CD8-positive, alpha-beta memory T cell (primary cell): ENCODE measurements around the gene EME2. TPM values are rescaled to one million over a fixed set of nuclear protein-coding genes. Genes with fewer than 3 reads are reported as not detected.
A peak's percentile ranks its signal among the peaks of the same experiment; 100 is the strongest.

ENCODE experiments used
- CTCF ChIA-PET: fragments of 350-600 bp; sonication (Branson Sonifier 250); formaldehyde crosslinking; loops from one replicate; lab custom pipeline; 2021; ENCODE audit warnings: antibody characterized with exemption; lab: Charles Lee
- POLR2A ChIA-PET: fragments of 350-600 bp; sonication (Branson Sonifier 250); formaldehyde crosslinking; loops from one replicate; lab custom pipeline; 2021; ENCODE audit warnings: antibody characterized with exemption; lab: Charles Lee
- DNase-seq, 5 donors: peaks; one replicate each; pipeline versions ENCODE4 v3.0.0 to v3.0.0-alpha.2; 2020 to 2022; ENCODE audit warnings: mixed read lengths in 1 of 5
- H3K27ac ChIP-seq: one replicate; pipeline ENCODE4 v1.7.0; 2013; ENCODE audit warnings: low read depth, mild to moderate bottlenecking, low read length, moderate library complexity
- H3K27me3 ChIP-seq: 2 replicates; pipeline ENCODE4 v1.7.0; 2013; ENCODE audit warnings: low read length, mild to moderate bottlenecking; ENCODE audit not compliant: insufficient read depth, poor library complexity, severe bottlenecking
- H3K36me3 ChIP-seq: 2 replicates; pipeline ENCODE4 v1.7.0; 2013; ENCODE audit warnings: mild to moderate bottlenecking, low read length, moderate library complexity; ENCODE audit not compliant: insufficient read depth
- H3K4me1 ChIP-seq: 2 replicates; pipeline ENCODE4 v1.7.0; 2013; ENCODE audit warnings: mild to moderate bottlenecking, low read length, moderate library complexity; ENCODE audit not compliant: insufficient read depth
- H3K4me3 ChIP-seq: 2 replicates; pipeline ENCODE4 v1.7.0; 2013; ENCODE audit warnings: mild to moderate bottlenecking, low read length
- H3K9me3 ChIP-seq: 2 replicates; pipeline ENCODE4 v1.7.0; 2013; ENCODE audit warnings: mild to moderate bottlenecking, low read length
- H3K27ac Mint-ChIP-seq, 8 donors: one replicate each; pipeline ENCODE4 v1.8.0; 2020 to 2021; ENCODE audit warnings: mixed read lengths in 8 of 8, mild to moderate bottlenecking in 6 of 8, inconsistent platforms in 3 of 8, moderate library complexity in 3 of 8
- H3K27me3 Mint-ChIP-seq, 2 donors: one replicate each; pipeline ENCODE4 v1.8.0; 2020 to 2021; ENCODE audit warnings: mixed read lengths in 2 of 2, mild to moderate bottlenecking in 1 of 2, moderate library complexity in 1 of 2
- H3K36me3 Mint-ChIP-seq, 3 donors: one replicate each; pipeline ENCODE4 v1.8.0; 2020 to 2021; ENCODE audit warnings: mixed read lengths in 3 of 3, inconsistent platforms in 1 of 3, mild to moderate bottlenecking in 1 of 3
- H3K4me1 Mint-ChIP-seq, 3 donors: one replicate each; pipeline ENCODE4 v1.8.0; 2020 to 2021; ENCODE audit warnings: mixed read lengths in 3 of 3, inconsistent platforms in 1 of 3, mild to moderate bottlenecking in 1 of 3
- H3K4me3 Mint-ChIP-seq, 7 donors: one replicate each; pipeline ENCODE4 v1.8.0; 2020 to 2021; ENCODE audit warnings: mixed read lengths in 7 of 7, mild to moderate bottlenecking in 6 of 7, moderate library complexity in 4 of 7, inconsistent platforms in 2 of 7
- H3K9me3 Mint-ChIP-seq, 5 donors: one replicate each; pipeline ENCODE4 v1.8.0; 2020 to 2022; ENCODE audit warnings: mixed read lengths in 5 of 5, mild to moderate bottlenecking in 3 of 5, moderate library complexity in 2 of 5, inconsistent platforms in 1 of 5
- polyA plus RNA-seq: library from polyadenylated mRNA; unstranded; fragments of 300-500 nt; fragmentation: Illumina TruSeq; gene quantifications from one replicate; pipeline ENCODE4 v1.2.3, GENCODE V29; 2021
- total RNA-seq, 2 experiments: library from RNA; stranded (reverse); gene quantifications; one replicate each; pipeline ENCODE4 v1.2.3, GENCODE V29; 2021

EME2 gene
- total and polyA plus RNA-seq, 3 experiments from 2014 or later = 1.6 to 21.6 (median 21.0) TPM

GRCh38 chr16:1769402-1770300, 3.0 kb upstream of the EME2 start:
- Histone ChIP-seq H3K36me3 (peaks cover 7% of the 10 kb centered on the region), H3K4me3 (no peak overlapping the region), H3K9me3 (no peaks in the 10 kb centered on the region), H3K4me1 (peaks cover 16% of the 10 kb centered on the region), H3K27ac (no peak overlapping the region), H3K27me3 (no peaks in the 10 kb centered on the region)
- Mint-ChIP-seq H3K4me1 (peaks cover 8 to 25% (median 15%) of the 10 kb centered on the region in 3 donors), H3K27me3 (no peaks in the 10 kb centered on the region), H3K9me3 (no peaks in the 10 kb centered on the region), H3K36me3 (peaks cover 0 to 46% (median 0%) of the 10 kb centered on the region in 3 donors), H3K4me3 (peak overlapping the region; percentile 19 to 98 (median 76)), H3K27ac (peak overlapping the region in 4 of 8 donors; percentile 24 to 84 (median 65))
- POLR2A ChIA-PET = interaction anchor here (0.5 to 3.7 kb wide), 4 partner anchors 13 to 1088 kb away, joined by 3 to 19 read pairs (median 4); partner anchors contain the start of genes MAPK8IP3, NUBP2 and SPSB3
- no peak for DNase-seq
- CTCF ChIA-PET = interaction anchor here (1.6 to 1.8 kb wide), 2 partner anchors 13 to 64 kb away, joined by 4 to 6 read pairs; partner anchors contain the start of genes MAPK8IP3, NUBP2 and SPSB3

- Mint-ChIP-seq H3K9me3 (no peaks in the 10 kb centered on the region), H3K27me3 (no peaks in the 10 kb centered on the region), H3K4me1 (peaks cover 8 to 30% (median 18%) of the 10 kb centered on the region in 3 donors), H3K4me3 (peak overlapping the region; percentile 73 to 98 (median 84)), H3K36me3 (peaks cover 0 to 38% (median 0%) of the 10 kb centered on the region in 3 donors), H3K27ac (peak overlapping the region in 4 of 8 donors; percentile 50 to 86 (median 65))
- DNase-seq = peak in 4 of 5 donors; percentile 41 to 66 (median 50)
- ChIA-PET POLR2A (interaction anchor here (0.5 to 4.0 kb wide), 5 partner anchors 12 to 1089 kb away, joined by 3 to 52 read pairs (median 5); partner anchors contain the start of genes MAPK8IP3, NUBP2 and SPSB3), CTCF (interaction anchor here (1.6 to 1.8 kb wide), 2 partner anchors 12 to 65 kb away, joined by 4 to 6 read pairs; partner anchors contain the start of genes MAPK8IP3, NUBP2 and SPSB3)
- H3K27ac ChIP-seq = no peak overlapping the region
- no peaks in the 10 kb centered on the region for H3K9me3 ChIP-seq
- peaks cover 21% of the 10 kb centered on the region for H3K4me1 ChIP-seq
- peak overlapping the region; percentile 96 for H3K4me3 ChIP-seq
- H3K36me3 ChIP-seq = peaks cover 6% of the 10 kb centered on the region
- H3K27me3 ChIP-seq = no peaks in the 10 kb centered on the region
Observed at GRCh38 chr16:1770328-1771187, 2.1 kb upstream of the EME2 start.

DNA sequence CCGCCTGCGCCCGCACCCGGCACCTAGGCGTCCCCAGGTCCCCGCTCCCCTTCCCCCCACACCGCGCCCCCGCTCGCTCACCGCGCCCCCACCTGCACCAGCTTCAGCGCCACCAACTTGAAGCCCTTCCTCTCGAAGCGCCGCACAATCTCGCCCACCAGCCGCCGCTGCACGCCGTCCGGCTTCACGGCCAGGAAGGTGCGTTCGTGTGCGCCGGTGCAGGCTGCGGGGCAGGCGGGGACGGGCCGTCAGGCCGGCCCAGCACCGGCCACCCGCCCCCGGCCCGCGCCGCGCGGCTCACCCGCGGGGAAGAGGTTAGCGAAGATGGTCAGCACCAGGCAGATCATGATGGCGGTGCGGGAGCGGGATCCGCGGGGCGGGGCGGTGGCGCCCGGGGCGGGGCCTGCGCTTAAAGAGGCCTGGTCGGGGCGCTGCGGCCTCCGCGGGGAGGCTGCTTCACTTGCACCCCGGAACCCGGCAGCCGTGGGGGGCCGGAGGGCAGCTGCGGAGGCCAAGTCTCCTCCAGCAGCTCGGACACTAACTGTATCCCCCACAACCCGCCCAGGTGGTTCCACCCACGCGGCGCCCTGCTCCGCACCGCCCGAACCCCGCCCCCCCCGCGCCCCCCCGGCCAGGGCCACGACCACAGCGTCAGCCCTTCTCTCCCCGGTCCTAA, 1.3 kb upstream of the EME2 start, which contains the start of gene NME3:
NME3 (minus strand) TSS at position 356 of the 676 bp plus-strand sequence; CDS start at position 347, 9 bp downstream.
- no peaks in the 10 kb centered on the region for H3K9me3 Mint-ChIP-seq
- ChIA-PET POLR2A (interaction anchor here (3.7 to 4.0 kb wide), 2 partner anchors 12 to 65 kb away, joined by 19 to 52 read pairs; partner anchors contain the start of genes MAPK8IP3, NUBP2 and SPSB3), CTCF (interaction anchor here (2.2 to 3.0 kb wide), 2 partner anchors 12 to 66 kb away, joined by 11 to 24 read pairs; partner anchors contain the start of genes MAPK8IP3, NUBP2 and SPSB3)
- peaks cover 0 to 36% (median 0%) of the 10 kb centered on the region in 3 donors for H3K36me3 Mint-ChIP-seq
- Histone ChIP-seq H3K36me3 (no peaks in the 10 kb centered on the region), H3K9me3 (no peaks in the 10 kb centered on the region), H3K27ac (peak within 1 kb of the TSS; percentile 79), H3K4me1 (peaks cover 21% of the 10 kb centered on the region), H3K4me3 (peak within 1 kb of the TSS; percentile 96), H3K27me3 (no peaks in the 10 kb centered on the region)
- H3K4me1 Mint-ChIP-seq = peaks cover 8 to 30% (median 18%) of the 10 kb centered on the region in 3 donors
- no peaks in the 10 kb centered on the region for H3K27me3 Mint-ChIP-seq
- peak within 1 kb of the TSS; percentile 89 to 98 (median 96) for H3K4me3 Mint-ChIP-seq
- peak within 1 kb of the TSS; percentile 85 to 97 (median 94) for H3K27ac Mint-ChIP-seq
- DNase-seq = peak; percentile 64 to 79 (median 70)

DNA sequence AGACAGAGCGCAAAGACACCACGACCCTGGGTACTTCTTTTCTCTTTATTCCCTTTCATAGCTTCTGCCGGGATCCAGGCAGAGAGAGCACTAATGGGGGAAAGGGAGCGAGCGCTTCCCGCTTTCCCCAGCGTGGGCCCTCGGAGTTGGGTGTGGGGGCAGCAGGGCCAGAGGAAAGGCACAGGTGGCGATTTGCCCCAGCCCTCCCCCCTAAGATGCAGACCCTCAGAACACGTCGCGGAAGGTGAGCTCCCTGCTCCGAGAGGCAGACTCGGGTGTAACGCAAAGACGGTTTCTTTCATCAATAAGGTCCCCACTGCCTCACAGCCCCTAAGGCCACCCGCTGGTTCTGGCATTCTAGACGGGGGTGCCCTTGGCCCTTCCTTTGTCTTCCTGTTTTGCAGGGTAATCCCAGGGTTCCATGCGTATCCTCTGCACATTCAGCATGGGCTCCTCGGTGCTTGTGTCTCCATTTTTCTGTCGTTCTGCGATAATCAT, 697 bp upstream of the EME2 start:
- H3K36me3 Mint-ChIP-seq = peaks cover 0 to 39% (median 0%) of the 10 kb centered on the region in 3 donors
- peak overlapping the region; percentile 85 to 97 (median 94) for H3K27ac Mint-ChIP-seq
- Histone ChIP-seq H3K36me3 (no peaks in the 10 kb centered on the region), H3K27ac (peak overlapping the region; percentile 79), H3K9me3 (no peaks in the 10 kb centered on the region), H3K4me3 (peak overlapping the region; percentile 96), H3K27me3 (no peaks in the 10 kb centered on the region), H3K4me1 (peaks cover 21% of the 10 kb centered on the region)
- ChIA-PET CTCF (interaction anchor here (2.2 to 3.0 kb wide), 2 partner anchors 11 to 66 kb away, joined by 11 to 24 read pairs; partner anchors contain the start of genes MAPK8IP3, NUBP2 and SPSB3), POLR2A (interaction anchor here (0.6 to 4.0 kb wide), 3 partner anchors 11 to 66 kb away, joined by 5 to 52 read pairs (median 19); partner anchors contain the start of genes MAPK8IP3, NUBP2 and SPSB3)
- DNase-seq = no peak
- no peaks in the 10 kb centered on the region for H3K9me3 Mint-ChIP-seq
- no peaks in the 10 kb centered on the region for H3K27me3 Mint-ChIP-seq
- peaks cover 8 to 30% (median 18%) of the 10 kb centered on the region in 3 donors for H3K4me1 Mint-ChIP-seq
- peak overlapping the region; percentile 89 to 98 (median 96) for H3K4me3 Mint-ChIP-seq

GRCh38 chr16:1772908-1773702, 495 bp downstream of the EME2 start, which contains the start of gene MRPS34:
TSS of gene MRPS34 (minus strand) at chr16:1773134. CDS start at chr16:1773119, 15 bp downstream.
- Mint-ChIP-seq H3K4me1 (peaks cover 8 to 30% (median 18%) of the 10 kb centered on the region in 3 donors), H3K4me3 (peak within 1 kb of the TSS; percentile 89 to 98 (median 96)), H3K36me3 (peaks cover 0 to 35% (median 0%) of the 10 kb centered on the region in 3 donors), H3K27me3 (no peaks in the 10 kb centered on the region), H3K9me3 (no peaks in the 10 kb centered on the region), H3K27ac (peak within 1 kb of the TSS; percentile 85 to 97 (median 96))
- Histone ChIP-seq H3K9me3 (no peaks in the 10 kb centered on the region), H3K4me1 (peaks cover 21% of the 10 kb centered on the region), H3K36me3 (no peaks in the 10 kb centered on the region), H3K27ac (peak within 1 kb of the TSS; percentile 79), H3K4me3 (peak within 1 kb of the TSS; percentile 96), H3K27me3 (no peaks in the 10 kb centered on the region)
- DNase-seq = peak; percentile 66 to 81 (median 72)
- ChIA-PET POLR2A (interaction anchor here (0.6 to 4.0 kb wide), 4 partner anchors 10 to 353 kb away, joined by 5 to 52 read pairs (median 12); partner anchors contain the start of genes MAPK8IP3, NUBP2 and SPSB3), CTCF (interaction anchor here (0.9 to 3.0 kb wide), 4 partner anchors 10 to 67 kb away, joined by 3 to 24 read pairs (median 7); partner anchors contain the start of genes FAHD1, HAGH, MAPK8IP3 and NUBP2)
